PC-3 (cell line): Measurements from ENCODE around the gene PCCA.

ENCODE experiments used
- CTCF ChIP-seq: fragments of 300-600 bp; sonication (generic); conservative IDR thresholded peaks from 2 replicates; pipeline ENCODE4 v1.5.1; 2017; ENCODE audit warnings: antibody characterized with exemption, low read depth, mild to moderate bottlenecking, low read length
- EZH2 ChIP-seq: fragments of 300-600 bp; sonication (generic); IDR thresholded peaks from one replicate; pipeline ENCODE4 v1.6.1; 2017; ENCODE audit warnings: antibody characterized with exemption, mild to moderate bottlenecking, low read length; ENCODE audit not compliant: unreplicated experiment

GRCh38 chr13:100234006-100234405 is 145.1 kb downstream of the PCCA start:
- TF ChIP-seq CTCF (no peak), EZH2 (no peak)
